Measurements from ENCODE around the gene ZNF750.

Gene ZNF750

GRCh38 chr17:82781894-82782274 lies 57.9 kb downstream of the ZNF750 start:
- H3K9me3 ChIP-seq (ENCODE audit: severe bottlenecking) = peaks cover 2% of the 10 kb centered on the region
- no peak overlapping the region for H3K4me3 ChIP-seq (ENCODE audit: low read depth, low read length)
- H3K27me3 ChIP-seq (ENCODE audit: insufficient read depth, low read depth, severe bottlenecking) = no peaks in the 10 kb centered on the region
- TF ChIP-seq CTCF (IDR thresholded peaks at IDR 0.05; ENCODE audit: low read depth, low read length) = peak; percentile 98
- H3K27ac ChIP-seq = no peak overlapping the region
- DNase-seq = peak; percentile 80
- H3K36me3 ChIP-seq = peaks cover 66% of the 10 kb centered on the region

DNA sequence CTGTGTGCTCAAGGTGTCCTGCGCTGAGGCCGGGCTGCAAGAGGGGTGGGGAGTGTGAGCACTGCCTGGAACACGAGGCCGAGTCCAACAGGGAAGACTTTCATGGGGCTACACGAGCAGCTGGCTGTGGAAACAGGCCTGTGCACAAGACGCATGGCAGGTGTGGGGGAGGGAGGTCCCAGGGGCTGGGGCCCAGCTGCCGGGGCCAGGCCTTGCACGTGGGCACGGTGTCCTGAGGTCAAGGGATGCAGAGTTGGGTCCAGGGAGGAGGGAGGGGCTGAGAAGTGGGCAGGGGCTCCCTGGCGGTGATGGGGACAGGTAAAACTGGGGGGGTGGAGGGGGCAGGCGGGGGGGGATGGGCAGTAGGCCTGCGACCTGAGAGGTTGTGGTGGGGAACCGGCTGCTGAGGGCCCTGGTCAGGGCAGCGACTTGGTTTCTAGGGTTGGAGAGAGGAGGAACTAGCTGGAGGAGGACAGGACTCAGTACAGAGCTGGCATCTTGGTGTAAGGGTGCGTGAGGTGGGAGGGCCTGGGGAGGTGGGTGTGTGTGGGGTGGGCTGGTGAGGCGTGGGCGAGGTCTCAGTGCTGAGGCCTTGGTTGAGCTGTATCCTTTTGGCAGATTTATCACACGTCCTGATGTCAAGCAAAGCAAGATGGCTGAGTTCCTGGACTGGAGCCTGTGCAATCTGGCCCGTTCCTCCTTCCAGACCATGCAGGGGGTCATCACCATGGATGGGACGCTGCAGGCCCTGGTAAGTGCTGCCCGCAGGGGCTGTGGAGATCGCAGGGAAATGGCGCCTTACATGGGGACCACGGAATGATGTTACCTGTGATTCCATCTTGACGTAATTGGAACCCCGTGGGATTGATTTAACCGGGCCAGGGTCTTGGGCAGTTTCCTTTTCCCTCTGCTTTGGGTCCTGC lies 58.6 kb downstream of the ZNF750 start:
- H3K27me3 ChIP-seq (ENCODE audit: insufficient read depth, low read depth, severe bottlenecking) = no peaks in the 10 kb centered on the region
- H3K4me3 ChIP-seq (ENCODE audit: low read depth, low read length) = no peak overlapping the region
- no peak for TF ChIP-seq CTCF (IDR thresholded peaks at IDR 0.05; ENCODE audit: low read depth, low read length)
- peaks cover 70% of the 10 kb centered on the region for H3K36me3 ChIP-seq
- peak overlapping the region; percentile 23; the same call in 1 of the 2 replicates for H3K27ac ChIP-seq
- H3K9me3 ChIP-seq (ENCODE audit: severe bottlenecking) = peaks cover 2% of the 10 kb centered on the region
- no peak for DNase-seq

- Histone ChIP-seq H3K36me3 (peaks cover 72% of the 10 kb centered on the region), H3K27me3 (ENCODE audit: insufficient read depth, low read depth, severe bottlenecking) (no peaks in the 10 kb centered on the region), H3K9me3 (ENCODE audit: severe bottlenecking) (peaks cover 2% of the 10 kb centered on the region), H3K4me3 (ENCODE audit: low read depth, low read length) (no peak overlapping the region), H3K27ac (no peak overlapping the region)
- DNase-seq = no peak
- TF ChIP-seq CTCF (IDR thresholded peaks at IDR 0.05; ENCODE audit: low read depth, low read length) = no peak
These were observed 59.6 kb downstream of the ZNF750 start for GRCh38 chr17:82780195-82780594.

- H3K27me3 ChIP-seq (ENCODE audit: insufficient read depth, low read depth, severe bottlenecking) = no peaks in the 10 kb centered on the region
- no peak for TF ChIP-seq CTCF (IDR thresholded peaks at IDR 0.05; ENCODE audit: low read depth, low read length)
- H3K4me3 ChIP-seq (ENCODE audit: low read depth, low read length) = no peak overlapping the region
- no peak overlapping the region for H3K27ac ChIP-seq
- DNase-seq = no peak
- peaks cover 77% of the 10 kb centered on the region for H3K36me3 ChIP-seq
- peaks cover 2% of the 10 kb centered on the region for H3K9me3 ChIP-seq (ENCODE audit: severe bottlenecking)
These were observed 60.3 kb downstream of the ZNF750 start for GRCh38 chr17:82779541-82779940.

Data from WERI-Rb-1 (cell line).